ENCODE results near the gene CASTOR1.

DNA sequence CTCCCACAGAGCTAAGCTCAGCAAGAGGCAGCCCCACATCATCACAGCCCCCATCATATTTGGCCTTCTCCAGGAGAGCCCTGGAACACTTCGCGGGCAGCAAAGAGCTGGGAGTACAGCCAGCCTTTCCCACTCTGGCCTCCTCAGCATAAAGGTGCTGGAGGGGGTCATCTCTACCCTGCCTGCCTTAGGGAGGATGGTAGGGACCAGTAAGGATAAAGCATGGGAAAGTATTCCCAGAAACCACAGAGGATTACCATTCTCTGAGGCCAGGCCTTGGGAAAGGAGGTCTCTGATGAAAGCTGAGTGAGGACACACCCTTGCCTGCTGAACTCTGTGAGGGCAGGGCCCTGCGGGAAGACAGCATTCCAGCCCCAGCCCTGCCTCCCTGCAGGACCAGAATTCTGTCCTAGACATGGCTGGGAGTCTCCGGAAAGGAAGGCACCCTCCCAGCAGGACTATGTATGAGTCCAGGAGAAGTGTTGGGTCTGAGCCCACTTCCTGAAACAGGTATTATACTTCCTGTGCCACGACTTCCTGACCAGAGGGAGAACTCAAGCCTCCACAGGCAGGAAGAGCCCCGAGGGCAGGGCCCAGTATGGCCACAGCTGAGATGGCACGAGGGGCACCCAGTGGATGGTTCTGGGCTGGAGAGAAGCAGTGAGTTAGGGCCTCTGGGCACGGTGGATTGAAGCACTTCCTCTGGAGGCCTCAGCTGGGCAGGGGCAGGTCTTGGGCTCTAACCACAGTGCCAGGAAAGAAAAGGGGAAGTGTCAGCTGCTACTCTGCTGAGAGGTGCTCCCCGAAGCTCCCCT lies 12.9 kb upstream of the CASTOR1 start:
- TF ChIP-seq, protein P1, sequence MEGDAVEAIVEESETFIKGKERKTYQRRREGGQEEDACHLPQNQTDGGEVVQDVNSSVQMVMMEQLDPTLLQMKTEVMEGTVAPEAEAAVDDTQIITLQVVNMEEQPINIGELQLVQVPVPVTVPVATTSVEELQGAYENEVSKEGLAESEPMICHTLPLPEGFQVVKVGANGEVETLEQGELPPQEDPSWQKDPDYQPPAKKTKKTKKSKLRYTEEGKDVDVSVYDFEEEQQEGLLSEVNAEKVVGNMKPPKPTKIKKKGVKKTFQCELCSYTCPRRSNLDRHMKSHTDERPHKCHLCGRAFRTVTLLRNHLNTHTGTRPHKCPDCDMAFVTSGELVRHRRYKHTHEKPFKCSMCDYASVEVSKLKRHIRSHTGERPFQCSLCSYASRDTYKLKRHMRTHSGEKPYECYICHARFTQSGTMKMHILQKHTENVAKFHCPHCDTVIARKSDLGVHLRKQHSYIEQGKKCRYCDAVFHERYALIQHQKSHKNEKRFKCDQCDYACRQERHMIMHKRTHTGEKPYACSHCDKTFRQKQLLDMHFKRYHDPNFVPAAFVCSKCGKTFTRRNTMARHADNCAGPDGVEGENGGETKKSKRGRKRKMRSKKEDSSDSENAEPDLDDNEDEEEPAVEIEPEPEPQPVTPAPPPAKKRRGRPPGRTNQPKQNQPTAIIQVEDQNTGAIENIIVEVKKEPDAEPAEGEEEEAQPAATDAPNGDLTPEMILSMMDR (IDR thresholded peaks at IDR 0.05), result no peak
- TF ChIP-seq POLR2A (IDR thresholded peaks at IDR 0.05), result no peak
- TF ChIP-seq POLR2AphosphoS5 (IDR thresholded peaks at IDR 0.05), result no peak

All from breast epithelium (tissue), 3 donors.